Endothelial cell of umbilical vein (primary cell): Measurements from ENCODE around the gene FBXL13. TPM values are rescaled to one million over a fixed set of nuclear protein-coding genes. Genes with fewer than 3 reads are reported as not detected.

Experiments
- BruUV-seq: library from RNA; stranded (reverse); fragments of 400-500 nt; replicated peaks from 2 replicates; lab custom pipeline; 2021; lab: Mats Ljungman, UMichigan
- CTCF ChIA-PET: fragments of 300-600, 350-600 bp; sonication (Branson Sonifier 250); formaldehyde crosslinking; loops from one replicate; lab custom pipeline; 2021; ENCODE audit warnings: antibody characterized with exemption, inconsistent platforms; lab: Charles Lee
- POLR2A ChIA-PET: fragments of 300-600, 350-600 bp; sonication (Branson Sonifier 250); formaldehyde crosslinking; loops from one replicate; lab custom pipeline; 2021; ENCODE audit warnings: antibody characterized with exemption, inconsistent platforms; lab: Charles Lee
- DNase-seq: peaks from one replicate; pipeline ENCODE4 v3.0.0-alpha.2; 2011; ENCODE audit warnings: low read depth, low spot score
- FAIRE-seq: peaks from 2 replicates; lab custom pipeline; 2011; peaks lifted over from hg19 to GRCh38; lab: Jason Lieb, UNC
- H2AFZ ChIP-seq: 2 replicates; pipeline ENCODE4 v1.6.0; 2012; ENCODE audit warnings: low read depth, low read length, control low read depth, inconsistent platforms
- H3K27ac ChIP-seq: 2 replicates; pipeline ENCODE4 v1.5.1; 2011; ENCODE audit warnings: low read depth, mild to moderate bottlenecking, control low read depth, low read length, moderate library complexity; ENCODE audit not compliant: insufficient read depth
- H3K27me3 ChIP-seq, 2 experiments: 2 replicates each; pipeline versions ENCODE4 v1.6.0 to v1.6.1; 2011; ENCODE audit warnings: low read length in 2 of 2, mixed read lengths in 1 of 2; ENCODE audit not compliant: control insufficient read depth in 2 of 2, insufficient read depth in 2 of 2
- H3K36me3 ChIP-seq, 2 experiments: 2 replicates in 1 of 2; 3 replicates in 1 of 2; pipeline ENCODE4 v1.5.1; 2011; ENCODE audit warnings: low read length in 2 of 2, mild to moderate bottlenecking in 1 of 2, moderate library complexity in 1 of 2; ENCODE audit not compliant: control insufficient read depth in 2 of 2, insufficient read depth in 2 of 2; ENCODE audit errors: extremely low read depth in 1 of 2
- H3K4me1 ChIP-seq: 3 replicates; pipeline ENCODE4 v1.5.1; 2011; ENCODE audit warnings: mild to moderate bottlenecking, low read length; ENCODE audit not compliant: control insufficient read depth, insufficient read depth; ENCODE audit errors: extremely low read depth
- H3K4me2 ChIP-seq: 2 replicates; pipeline ENCODE4 v1.6.1; 2011; ENCODE audit warnings: low read length, control low read depth, mixed read lengths; ENCODE audit not compliant: insufficient read depth
- H3K4me3 ChIP-seq, 3 experiments: fragments of 200-600 bp in 1 of 3; sonication (generic), shearing (Covaris generic) in 1 of 3; replicated peaks in 1 of 3; 2 replicates each; pipeline ENCODE4 v1.5.1; 2011 to 2016; ENCODE audit warnings: control low read depth in 3 of 3, low read length in 3 of 3, mild to moderate bottlenecking in 2 of 3, inconsistent platforms in 1 of 3, low read depth in 1 of 3, moderate library complexity in 1 of 3; ENCODE audit not compliant: insufficient read depth in 1 of 3
- H3K79me2 ChIP-seq: 2 replicates; pipeline ENCODE4 v1.6.0; 2012; ENCODE audit warnings: low read length, inconsistent platforms; ENCODE audit not compliant: control insufficient read depth, insufficient read depth
- H3K9ac ChIP-seq: replicated peaks from 2 replicates; pipeline ENCODE3; 2011; ENCODE audit warnings: low read length, control low read depth; ENCODE audit not compliant: insufficient read depth; ENCODE audit errors: extremely low read depth
- H3K9me1 ChIP-seq: replicated peaks from 3 replicates; pipeline ENCODE4 v1.6.0; 2011; ENCODE audit warnings: mild to moderate bottlenecking, low read length; ENCODE audit not compliant: control insufficient read depth, insufficient read depth; ENCODE audit errors: extremely low read depth
- H3K9me3 ChIP-seq: replicated peaks from 2 replicates; pipeline ENCODE4 v1.5.1; 2012; ENCODE audit warnings: low read length, inconsistent platforms; ENCODE audit not compliant: control insufficient read depth, insufficient read depth
- H4K20me1 ChIP-seq: replicated peaks from 2 replicates; pipeline ENCODE3; 2011; ENCODE audit warnings: mild to moderate bottlenecking, low read length; ENCODE audit not compliant: control insufficient read depth, insufficient read depth; ENCODE audit errors: extremely low read depth
- EZH2 ChIP-seq: IDR thresholded peaks from 2 replicates; pipeline ENCODE4 v1.6.1; 2012; ENCODE audit warnings: borderline replicate concordance, low read depth, mild to moderate bottlenecking, moderate library complexity, low read length, inconsistent platforms; ENCODE audit not compliant: severe bottlenecking
- FOS ChIP-seq: IDR thresholded peaks from 2 replicates; pipeline ENCODE4 v1.6.1; 2011; ENCODE audit warnings: mild to moderate bottlenecking, low read length, moderate library complexity, borderline replicate concordance; ENCODE audit not compliant: insufficient read depth
- GATA2 ChIP-seq: IDR thresholded peaks from 2 replicates; pipeline ENCODE4 v1.7.0; 2011; ENCODE audit warnings: low read depth, mild to moderate bottlenecking, moderate library complexity, mixed read lengths, low read length; ENCODE audit not compliant: insufficient read length, insufficient read depth
- JUN ChIP-seq: IDR thresholded peaks from 2 replicates; pipeline ENCODE4 v1.6.1; 2011; ENCODE audit warnings: borderline replicate concordance, low read depth; ENCODE audit not compliant: insufficient read length, insufficient read depth
- MAX ChIP-seq: IDR thresholded peaks from 2 replicates; pipeline ENCODE4 v1.6.1; 2011; ENCODE audit not compliant: insufficient read depth, insufficient read length
- MYC ChIP-seq: IDR thresholded peaks from one replicate; pipeline ENCODE4 v1.6.1; 2011; ENCODE audit warnings: mild to moderate bottlenecking, low read depth, low read length
- POLR2A ChIP-seq: IDR thresholded peaks from 2 replicates; pipeline ENCODE4 v1.6.1; 2012; ENCODE audit warnings: low read depth, mild to moderate bottlenecking, control low read depth, low read length
- POLR2AphosphoS5 ChIP-seq: IDR thresholded peaks from 2 replicates; pipeline ENCODE4 v1.6.1; 2012; ENCODE audit warnings: low read depth, mild to moderate bottlenecking, control low read depth, low read length, moderate library complexity; ENCODE audit not compliant: insufficient read depth
- dilution Hi-C: fragments of 300-500 bp; cut with MboI; formaldehyde crosslinking; loops from one replicate; pipeline ENCODE4 v1.15.0; 2019; ENCODE audit warnings: low sequenced_read_pairs; ENCODE audit not compliant: extremely low pct_ligation_motif_present
- intact Hi-C: fragments of 100-400 bp; cut with micrococcal nuclease; formaldehyde crosslinking; loops from one replicate; pipeline ENCODE4 v1.10.0; 2022
- polyA plus RNA-seq, 4 experiments: library from polyadenylated mRNA; depleted of rRNA in 3 of 4; stranded (reverse) in 3 of 4; unstranded in 1 of 4; fragments of >200 nt; gene quantifications; 2 replicates each; pipeline versions ENCODE4 v1.2.1 to v1.2.3, GENCODE V29; 2011 to 2012; ENCODE audit warnings: missing spikeins in 1 of 4
- total RNA-seq: library from RNA; stranded (reverse); gene quantifications from 2 replicates; pipeline ENCODE4 v1.2.3, GENCODE V29; 2021
- TF ChIP-seq, protein P1 (sequence below), 2 donors: IDR thresholded peaks; 1 replicate in 1 of 2; 2 replicates in 1 of 2; pipeline ENCODE4 v1.5.1; 2011; ENCODE audit warnings: low read length in 2 of 2, mild to moderate bottlenecking in 2 of 2, moderate library complexity in 2 of 2, control low read depth in 1 of 2, inconsistent platforms in 1 of 2, low read depth in 1 of 2; ENCODE audit not compliant: insufficient read depth in 1 of 2; ENCODE audit errors: extremely low read depth in 1 of 2

FBXL13 gene
- total and polyA plus RNA-seq, 2 donors (not counting 3 experiments of a cell fraction or from before 2014, with no cell fraction given) = 3.9 to 4.6 TPM

DNA sequence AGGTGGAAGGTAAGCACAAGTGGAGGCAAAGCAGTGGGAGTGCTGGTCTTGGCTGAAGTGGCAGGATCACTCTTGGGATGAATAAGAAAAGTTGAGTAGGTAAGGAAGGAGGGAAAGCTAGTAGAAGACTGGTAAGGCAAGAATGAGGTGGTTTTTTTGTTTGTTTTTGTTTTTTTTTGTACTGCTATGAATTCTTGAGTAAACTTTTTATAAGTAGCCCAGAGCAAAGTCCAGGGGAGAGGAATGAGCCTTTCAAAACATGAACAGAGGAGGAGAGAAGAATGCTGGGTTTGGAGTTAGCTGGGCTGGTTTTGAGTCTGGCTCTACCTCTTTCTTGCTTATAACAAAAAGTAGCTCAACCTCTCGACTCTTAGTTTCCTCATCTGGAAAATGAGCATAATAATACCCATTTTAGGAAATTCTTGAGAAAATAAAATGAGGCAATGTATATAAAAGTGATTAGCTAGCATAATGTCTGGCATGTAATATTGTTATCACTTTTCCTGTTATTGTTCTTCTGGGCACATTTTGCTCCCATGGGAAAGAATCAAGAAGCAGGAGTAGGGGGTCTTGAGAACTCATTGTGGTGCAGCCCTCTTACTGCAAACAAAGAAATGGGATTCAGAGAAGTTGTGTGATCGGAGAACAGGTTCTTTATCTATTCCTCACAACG is 185.9 kb downstream of the FBXL13 start:
- peak; percentile 19 for TF ChIP-seq GATA2
- TF ChIP-seq MAX = no peak
- peak; percentile 67 for TF ChIP-seq JUN

GRCh38 chr7:102883098-102883860 is 191.3 kb downstream of the FBXL13 start:
- no peaks in the 10 kb centered on the region for H4K20me1 ChIP-seq
- no peak overlapping the region for H2AFZ ChIP-seq
- ChIA-PET POLR2A (no interaction called here), CTCF (interaction anchor here (1.1 to 2.7 kb wide), 2 partner anchors 33 to 179 kb away, joined by 3 to 12 read pairs; no protein-coding TSS in a partner anchor)
- no peaks in the 10 kb centered on the region for H3K9me1 ChIP-seq
- H3K4me3 ChIP-seq = no peak overlapping the region
- H3K36me3 ChIP-seq = no peaks in the 10 kb centered on the region
- DNase-seq (peak; percentile 82), FAIRE-seq (no peak)
- H3K27ac ChIP-seq = peak overlapping the region; percentile 47
- TF ChIP-seq FOS (peak; percentile 72), MAX (no peak), POLR2A (no peak), MYC (no peak), EZH2 (no peak), POLR2AphosphoS5 (no peak), JUN (peak; percentile 38), GATA2 (no peak)
- TF ChIP-seq, protein P1, sequence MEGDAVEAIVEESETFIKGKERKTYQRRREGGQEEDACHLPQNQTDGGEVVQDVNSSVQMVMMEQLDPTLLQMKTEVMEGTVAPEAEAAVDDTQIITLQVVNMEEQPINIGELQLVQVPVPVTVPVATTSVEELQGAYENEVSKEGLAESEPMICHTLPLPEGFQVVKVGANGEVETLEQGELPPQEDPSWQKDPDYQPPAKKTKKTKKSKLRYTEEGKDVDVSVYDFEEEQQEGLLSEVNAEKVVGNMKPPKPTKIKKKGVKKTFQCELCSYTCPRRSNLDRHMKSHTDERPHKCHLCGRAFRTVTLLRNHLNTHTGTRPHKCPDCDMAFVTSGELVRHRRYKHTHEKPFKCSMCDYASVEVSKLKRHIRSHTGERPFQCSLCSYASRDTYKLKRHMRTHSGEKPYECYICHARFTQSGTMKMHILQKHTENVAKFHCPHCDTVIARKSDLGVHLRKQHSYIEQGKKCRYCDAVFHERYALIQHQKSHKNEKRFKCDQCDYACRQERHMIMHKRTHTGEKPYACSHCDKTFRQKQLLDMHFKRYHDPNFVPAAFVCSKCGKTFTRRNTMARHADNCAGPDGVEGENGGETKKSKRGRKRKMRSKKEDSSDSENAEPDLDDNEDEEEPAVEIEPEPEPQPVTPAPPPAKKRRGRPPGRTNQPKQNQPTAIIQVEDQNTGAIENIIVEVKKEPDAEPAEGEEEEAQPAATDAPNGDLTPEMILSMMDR (IDR thresholded peaks at IDR 0.05; ENCODE audit: extremely low read depth in 1 of 2, insufficient read depth in 1 of 2, low read depth in 1 of 2, low read length in 2 of 2) = no peak
- intact Hi-C loops = no loop called here
- no peak overlapping the region for H3K4me2 ChIP-seq
- H3K79me2 ChIP-seq = no peaks in the 10 kb centered on the region
- H3K9ac ChIP-seq = peak overlapping the region; percentile 13
- H3K9me3 ChIP-seq = no peaks in the 10 kb centered on the region
- peaks cover 27% of the 10 kb centered on the region for H3K4me1 ChIP-seq
- H3K27me3 ChIP-seq = no peaks in the 10 kb centered on the region
- BruUV-seq = TSS peak; percentile 79
- dilution Hi-C loops = no loop called here

More for the DNA sequence above, 185.9 kb downstream of the FBXL13 start:
- Histone ChIP-seq H3K4me1 (peaks cover 55% of the 10 kb centered on the region), H3K9me3 (no peaks in the 10 kb centered on the region), H3K36me3 (no peaks in the 10 kb centered on the region), H3K27me3 (no peaks in the 10 kb centered on the region), H2AFZ (no peak overlapping the region), H3K9ac (peak overlapping the region; percentile 5), H3K79me2 (no peaks in the 10 kb centered on the region), H3K4me2 (no peak overlapping the region), H3K9me1 (no peaks in the 10 kb centered on the region), H4K20me1 (no peaks in the 10 kb centered on the region), H3K27ac (peak overlapping the region; percentile 80), H3K4me3 (no peak overlapping the region)
- peak; percentile 52 for FAIRE-seq
- POLR2A ChIA-PET = no interaction called here
- dilution Hi-C loops (no loop called here), intact Hi-C loops (loop anchor here (1.0 kb wide), 1 partner anchor 16 kb away; no protein-coding TSS in a partner anchor)
- CTCF ChIA-PET = interaction anchor here (0.5 to 1.1 kb wide), 3 partner anchors 16 to 173 kb away, joined by 3 read pairs; no protein-coding TSS in a partner anchor
- DNase-seq = peak; percentile 85
- BruUV-seq = TSS peak; percentile 84
